Hypothalamus (tissue), 51 donors: ENCODE data around the gene NCOA7.
"Not testable (repeated sequence)": the region's sequence is repeated elsewhere in the genome, so short reads cannot be mapped to it uniquely, and the experiment has no call there.

Experiments used
- DNase-seq, 51 donors: peaks; one replicate each; lab custom pipeline; 2025; lab: John Stamatoyannopoulos, UW

NCOA7 gene

GRCh38 chr6:125939026-125939425 lies 148.3 kb downstream of the NCOA7 start:
- no peak for DNase-seq

DNA sequence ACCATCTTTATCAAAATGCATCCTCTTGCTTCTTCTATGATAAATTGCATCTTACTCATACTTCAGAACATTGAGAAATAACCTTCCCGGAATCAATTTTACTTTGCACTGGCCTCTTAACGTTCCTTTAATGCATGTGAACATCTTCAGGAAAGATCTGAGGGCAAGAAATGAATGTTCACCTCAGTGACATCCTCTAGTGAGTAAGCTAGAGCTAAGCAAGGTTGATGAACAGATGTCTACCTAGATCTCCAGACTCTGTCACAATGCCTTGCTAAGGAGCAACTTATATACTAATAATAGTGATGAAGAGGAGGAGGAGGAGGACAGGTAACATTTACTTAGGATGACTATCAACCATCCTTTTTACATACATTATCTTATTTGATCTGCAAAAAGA lies 149.0 kb downstream of the NCOA7 start:
- DNase-seq: no peak

DNA sequence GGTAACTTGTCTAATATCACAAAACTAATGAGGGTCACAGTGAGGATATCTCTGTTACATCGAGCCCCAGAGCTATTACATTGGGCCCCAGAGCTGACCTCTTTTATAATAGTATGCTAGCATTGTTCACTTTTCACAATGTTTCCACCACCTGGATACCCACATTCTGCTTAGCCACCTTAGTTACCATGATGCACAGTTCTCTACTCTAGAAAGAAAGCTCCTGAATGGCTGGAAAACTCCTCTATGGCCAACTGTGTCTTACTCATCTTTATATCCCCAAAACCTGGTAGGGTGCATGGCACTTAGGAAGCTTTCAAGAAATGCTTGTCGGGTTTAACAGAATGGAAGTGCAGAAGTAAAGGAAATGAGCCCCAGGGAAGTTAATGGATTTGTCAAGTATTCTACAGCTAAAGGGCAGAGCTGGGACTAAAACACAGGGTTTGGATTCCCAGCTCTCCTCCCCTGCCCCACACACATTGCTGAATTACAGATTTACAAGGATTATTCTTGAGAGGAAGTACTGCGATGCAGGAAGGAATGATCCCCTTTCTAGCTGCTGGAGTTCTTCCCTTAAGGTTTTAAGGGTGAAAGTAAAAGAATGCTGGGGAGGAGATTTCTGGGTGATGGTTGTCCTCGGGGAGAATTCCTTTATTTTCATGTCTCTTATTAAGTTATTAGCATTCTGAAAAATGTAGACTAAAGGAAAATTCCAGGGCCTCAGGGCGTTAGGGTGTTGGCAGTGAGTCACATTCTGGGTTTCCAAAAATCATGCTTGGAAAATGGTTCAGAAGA lies 149.7 kb downstream of the NCOA7 start:
- DNase-seq: no peak

GRCh38 chr6:125942672-125943527 lies 152.1 kb downstream of the NCOA7 start:
- DNase-seq: no peak

- no peak for DNase-seq
Measured at GRCh38 chr6:125943528-125944433, 153.0 kb downstream of the NCOA7 start.

DNA sequence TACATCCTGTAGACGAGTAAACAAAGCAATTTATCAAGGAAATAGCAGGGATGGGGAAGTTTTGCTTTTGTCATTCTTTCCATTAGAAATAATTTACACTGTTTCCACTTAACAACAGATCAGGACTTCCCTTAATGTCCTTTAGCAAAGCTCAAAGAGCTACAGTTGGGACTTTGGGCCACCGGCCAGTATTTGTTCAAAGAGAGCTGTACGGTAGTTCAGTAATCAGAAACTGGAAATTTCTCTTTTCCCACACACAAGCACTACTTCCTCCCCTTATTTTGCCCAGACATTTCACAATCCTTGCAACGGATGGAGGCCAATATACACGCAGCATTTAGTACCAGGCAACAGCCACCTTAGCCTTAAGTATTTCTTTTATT lies 153.7 kb downstream of the NCOA7 start:
- DNase-seq: peak in 21 of 51 donors; percentile 1 to 60 (median 34)

GRCh38 chr6:125944896-125945295 lies 154.1 kb downstream of the NCOA7 start:
- DNase-seq: no peak

GRCh38 chr6:125945378-125946141 lies 154.8 kb downstream of the NCOA7 start:
- DNase-seq: no peak

DNA sequence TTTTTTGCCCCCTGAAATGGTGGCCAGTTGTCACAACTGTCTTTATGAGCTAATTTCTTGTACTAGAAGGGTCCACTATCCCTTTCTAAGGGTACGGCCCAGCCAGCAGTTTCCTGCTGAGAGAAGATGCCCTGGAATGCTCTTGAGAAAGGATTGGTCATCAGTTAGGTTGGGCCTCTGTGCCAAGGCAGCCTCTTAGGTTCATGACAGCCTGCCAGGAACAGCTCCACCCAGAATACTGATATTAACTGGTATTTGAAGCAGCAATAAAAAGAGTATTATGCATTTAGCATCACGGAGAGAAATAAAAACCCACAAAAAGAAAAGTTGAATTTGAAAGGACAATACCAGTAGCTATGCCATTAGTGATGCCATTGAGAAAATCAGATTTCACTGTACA lies 156.9 kb downstream of the NCOA7 start:
- no peak for DNase-seq

- no peak for DNase-seq
Measured at GRCh38 chr6:125948455-125948854, 157.7 kb downstream of the NCOA7 start.

DNA sequence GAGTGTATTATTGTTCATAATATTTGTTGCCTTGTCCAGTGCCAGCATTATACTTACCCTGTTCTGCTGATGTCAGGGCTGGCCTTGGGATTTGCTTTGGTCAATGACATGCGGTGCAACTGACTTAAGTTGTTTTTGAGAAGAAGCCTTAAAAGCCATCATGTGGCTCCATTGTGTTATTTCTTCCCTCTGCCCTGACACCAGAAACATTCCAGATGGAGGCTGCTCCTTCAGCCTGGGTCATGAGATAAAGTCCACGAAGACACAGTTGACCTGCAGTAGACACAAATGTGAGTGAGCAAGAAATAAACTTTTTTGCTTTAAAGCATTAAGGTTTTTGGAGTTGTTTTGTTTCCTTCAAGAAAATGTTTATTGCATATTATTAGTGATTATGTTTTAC lies 158.3 kb downstream of the NCOA7 start:
- DNase-seq: no peak

GRCh38 chr6:125950293-125950692 lies 159.5 kb downstream of the NCOA7 start:
- no peak for DNase-seq

- DNase-seq: not testable (repeated sequence)
Measured at GRCh38 chr6:125950716-125951115, 160.0 kb downstream of the NCOA7 start.

GRCh38 chr6:125951323-125951722 lies 160.6 kb downstream of the NCOA7 start:
- no peak for DNase-seq

DNA sequence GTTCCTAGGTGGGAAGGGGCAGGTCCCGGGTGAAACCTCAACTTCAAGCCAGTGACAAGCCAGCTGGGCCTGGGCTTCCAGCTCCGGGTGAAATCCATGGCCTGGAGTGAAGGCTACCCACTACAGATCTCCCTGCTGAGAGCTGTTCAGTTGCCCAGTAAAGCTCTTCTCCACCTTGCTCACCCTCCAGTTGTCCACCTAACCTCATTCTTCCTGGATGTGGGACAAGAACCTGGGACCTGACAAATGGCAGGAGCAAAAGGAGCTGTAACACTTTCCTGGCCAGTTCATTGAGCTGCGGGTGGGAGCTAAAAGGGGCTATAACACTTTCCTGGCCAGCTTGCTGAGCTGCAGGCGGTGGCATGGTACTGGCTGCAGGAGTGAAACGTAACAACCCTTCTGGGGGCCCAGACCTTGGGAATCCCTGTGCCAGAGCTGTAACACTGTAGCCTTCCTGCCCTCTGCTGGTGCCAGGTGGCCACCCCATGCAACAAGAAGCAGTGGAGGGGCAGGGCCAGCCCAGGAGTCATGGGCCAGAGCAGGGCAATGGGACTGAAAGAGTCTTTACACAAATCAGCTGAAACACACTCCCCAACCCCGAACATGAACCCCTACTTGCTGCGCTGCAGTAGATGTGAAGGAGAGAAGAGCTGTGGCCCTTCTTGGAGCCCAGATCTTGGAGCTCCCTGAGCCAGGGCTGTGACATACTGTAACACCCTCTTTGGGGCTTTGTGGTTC lies 162.2 kb downstream of the NCOA7 start:
- peak in 1 of 51 donors; percentile 11 for DNase-seq

- DNase-seq: no peak
Measured at GRCh38 chr6:125953502-125953875, 162.7 kb downstream of the NCOA7 start.

- DNase-seq: no peak
Measured at GRCh38 chr6:125954735-125955339, 164.1 kb downstream of the NCOA7 start.

GRCh38 chr6:125955973-125956372 lies 165.2 kb downstream of the NCOA7 start:
- DNase-seq: no peak
